Midbrain (tissue), 1 donor: Measurements from ENCODE around the gene TAS2R60.
"Not testable (repeated sequence)": the region's sequence is repeated elsewhere in the genome, so short reads cannot be mapped to it uniquely, and the experiment has no call there.

Experiments used
- DNase-seq: peaks from one replicate; lab custom pipeline; 2025; lab: John Stamatoyannopoulos, UW

The TAS2R60 gene

GRCh38 chr7:143444063-143444782 lies 970 bp downstream of the TAS2R60 start:
- DNase-seq, result no peak

GRCh38 chr7:143444785-143445184 lies 1.5 kb downstream of the TAS2R60 start:
- no peak for DNase-seq

GRCh38 chr7:143447466-143447865 lies 4.2 kb downstream of the TAS2R60 start:
- DNase-seq, result no peak

GRCh38 chr7:143448429-143448828 lies 5.2 kb downstream of the TAS2R60 start:
- DNase-seq, result no peak

GRCh38 chr7:143449793-143450192 lies 6.5 kb downstream of the TAS2R60 start:
- no peak for DNase-seq

GRCh38 chr7:143451122-143451521 lies 7.9 kb downstream of the TAS2R60 start:
- DNase-seq, result no peak

GRCh38 chr7:143451746-143452145 lies 8.5 kb downstream of the TAS2R60 start:
- no peak for DNase-seq

- no peak for DNase-seq
Measured at GRCh38 chr7:143452495-143452894, 9.2 kb downstream of the TAS2R60 start.

GRCh38 chr7:143454091-143454680 lies 10.9 kb downstream of the TAS2R60 start:
- no peak for DNase-seq

GRCh38 chr7:143455491-143455890 lies 12.2 kb downstream of the TAS2R60 start:
- DNase-seq, result no peak

GRCh38 chr7:143455942-143456341 lies 12.7 kb downstream of the TAS2R60 start:
- DNase-seq, result no peak

- DNase-seq, result no peak
Measured at GRCh38 chr7:143456992-143457793, 13.9 kb downstream of the TAS2R60 start.

- no peak for DNase-seq
Measured at GRCh38 chr7:143458263-143458662, 15.0 kb downstream of the TAS2R60 start.

- DNase-seq, result no peak
Measured at GRCh38 chr7:143458681-143459080, 15.4 kb downstream of the TAS2R60 start.

- no peak for DNase-seq
Measured at GRCh38 chr7:143459359-143459758, 16.1 kb downstream of the TAS2R60 start.

- no peak for DNase-seq
Measured at GRCh38 chr7:143460271-143460979, 17.2 kb downstream of the TAS2R60 start.

GRCh38 chr7:143462045-143462444 lies 18.8 kb downstream of the TAS2R60 start:
- DNase-seq, result no peak

GRCh38 chr7:143463556-143463955 lies 20.3 kb downstream of the TAS2R60 start:
- DNase-seq, result peak; percentile 7

GRCh38 chr7:143463957-143464356 lies 20.7 kb downstream of the TAS2R60 start:
- DNase-seq, result no peak

GRCh38 chr7:143467724-143468123 lies 24.5 kb downstream of the TAS2R60 start:
- no peak for DNase-seq

- DNase-seq, result not testable (repeated sequence)
Measured at GRCh38 chr7:143472071-143472689, 28.9 kb downstream of the TAS2R60 start.
